C4-2B (cell line): ENCODE data around the gene GEMIN5.

Experiments used
- ZFX ChIP-seq: fragments of 450-650 bp; IDR thresholded peaks from 2 replicates; pipeline ENCODE4 v1.6.1; 2017
- TF ChIP-seq, protein P1 (sequence below): fragments of 450-650 bp; conservative IDR thresholded peaks from 2 replicates; pipeline ENCODE4 v1.5.1; 2017; ENCODE audit warnings: mild to moderate bottlenecking

GRCh38 chr5:154901913-154902312 lies 36.1 kb downstream of the GEMIN5 start:
- TF ChIP-seq, protein P1, sequence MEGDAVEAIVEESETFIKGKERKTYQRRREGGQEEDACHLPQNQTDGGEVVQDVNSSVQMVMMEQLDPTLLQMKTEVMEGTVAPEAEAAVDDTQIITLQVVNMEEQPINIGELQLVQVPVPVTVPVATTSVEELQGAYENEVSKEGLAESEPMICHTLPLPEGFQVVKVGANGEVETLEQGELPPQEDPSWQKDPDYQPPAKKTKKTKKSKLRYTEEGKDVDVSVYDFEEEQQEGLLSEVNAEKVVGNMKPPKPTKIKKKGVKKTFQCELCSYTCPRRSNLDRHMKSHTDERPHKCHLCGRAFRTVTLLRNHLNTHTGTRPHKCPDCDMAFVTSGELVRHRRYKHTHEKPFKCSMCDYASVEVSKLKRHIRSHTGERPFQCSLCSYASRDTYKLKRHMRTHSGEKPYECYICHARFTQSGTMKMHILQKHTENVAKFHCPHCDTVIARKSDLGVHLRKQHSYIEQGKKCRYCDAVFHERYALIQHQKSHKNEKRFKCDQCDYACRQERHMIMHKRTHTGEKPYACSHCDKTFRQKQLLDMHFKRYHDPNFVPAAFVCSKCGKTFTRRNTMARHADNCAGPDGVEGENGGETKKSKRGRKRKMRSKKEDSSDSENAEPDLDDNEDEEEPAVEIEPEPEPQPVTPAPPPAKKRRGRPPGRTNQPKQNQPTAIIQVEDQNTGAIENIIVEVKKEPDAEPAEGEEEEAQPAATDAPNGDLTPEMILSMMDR, result no peak
- TF ChIP-seq ZFX, result no peak
